ENCODE measurements around the gene HAPLN1.

GRCh38 chr5:83703059-83703458, 17.6 kb downstream of the HAPLN1 start:
- TF ChIP-seq CTCF (conservative IDR thresholded peaks at IDR 0.05; ENCODE audit: low read depth in 2 of 2) (no peak), POLR2AphosphoS5 (IDR thresholded peaks at IDR 0.05; ENCODE audit: low read depth) (no peak), EZH2phosphoT487 (IDR thresholded peaks at IDR 0.05; ENCODE audit: unreplicated experiment) (no peak), ETS1 (IDR thresholded peaks at IDR 0.05) (no peak), EZH2 (IDR thresholded peaks at IDR 0.05; ENCODE audit: low read depth, unreplicated experiment) (no peak), NANOG (IDR thresholded peaks at IDR 0.05; ENCODE audit: borderline replicate concordance) (no peak), CREB1 (CRISPR knock-in tag; IDR thresholded peaks at IDR 0.05; ENCODE audit: low read depth) (no peak), ZNF462 (CRISPR knock-in tag; IDR thresholded peaks at IDR 0.05) (no peak), STAT1 (IDR thresholded peaks at IDR 0.05; ENCODE audit: unreplicated experiment) (no peak), ZNF114 (CRISPR knock-in tag; IDR thresholded peaks at IDR 0.05) (no peak)
